Activated T-helper 17 cell treated with anti-CD3 and anti-CD28 coated beads, Interleukin-2, amount 50 U/mL, for 72 hours (primary cell): ENCODE data around the gene CLEC4D. TPM values are rescaled to one million over a fixed set of nuclear protein-coding genes. Genes with fewer than 3 reads are reported as not detected.
"Not testable (repeated sequence)": the region's sequence is repeated elsewhere in the genome, so short reads cannot be mapped to it uniquely, and the experiment has no call there.

Experiments
- ATAC-seq: fragments of 150-1000 bp; cut with Tn5 transposase; replicated peaks from 2 replicates; pipeline ENCODE4 v1.10.0; 2021; ENCODE audit warnings: mild to moderate bottlenecking, moderate library complexity
- H3K27ac Mint-ChIP-seq: one replicate; pipeline ENCODE4 v1.8.0; 2022; ENCODE audit warnings: mixed read lengths
- H3K27me3 Mint-ChIP-seq: one replicate; pipeline ENCODE4 v1.8.0; 2022; ENCODE audit warnings: mixed read lengths
- H3K36me3 Mint-ChIP-seq: one replicate; pipeline ENCODE4 v1.8.0; 2022; ENCODE audit warnings: low read depth, mild to moderate bottlenecking, mixed read lengths
- H3K4me1 Mint-ChIP-seq: one replicate; pipeline ENCODE4 v1.8.0; 2022; ENCODE audit warnings: mixed read lengths
- H3K4me3 Mint-ChIP-seq: one replicate; pipeline ENCODE4 v1.8.0; 2022; ENCODE audit warnings: mild to moderate bottlenecking, mixed read lengths
- H3K9me3 Mint-ChIP-seq: one replicate; pipeline ENCODE4 v1.8.0; 2022; ENCODE audit warnings: mixed read lengths
- total RNA-seq, 2 donors: library from RNA; stranded (reverse); gene quantifications; one replicate each; pipeline ENCODE4 v1.2.3, GENCODE V29; 2022

Gene CLEC4D
- total RNA-seq, 2 donors from 2014 or later: not detected

DNA sequence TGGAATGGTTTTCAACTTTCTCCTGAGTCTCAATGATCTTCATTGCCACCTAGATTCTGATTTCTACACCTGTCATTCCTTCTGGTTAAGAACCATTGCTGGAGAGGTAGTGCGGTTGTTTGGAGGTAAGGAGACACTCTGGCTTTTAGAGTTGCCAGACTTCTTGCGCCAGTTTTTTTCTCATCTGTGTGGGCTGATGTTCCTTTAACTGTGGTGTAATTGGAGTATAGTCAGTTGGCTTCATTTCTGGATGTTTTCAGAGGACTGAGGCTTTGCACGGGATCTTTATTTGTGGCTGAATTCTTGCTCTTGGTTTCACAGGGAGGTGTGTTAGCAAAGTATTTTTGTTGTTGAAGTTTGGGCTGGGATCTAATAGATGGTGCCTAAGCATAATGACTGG lies 5.7 kb upstream of the CLEC4D start:
- Mint-ChIP-seq H3K9me3 (no peaks in the 10 kb centered on the region), H3K36me3 (no peaks in the 10 kb centered on the region), H3K4me1 (no peaks in the 10 kb centered on the region), H3K4me3 (no peak overlapping the region), H3K27me3 (peaks cover 5% of the 10 kb centered on the region), H3K27ac (no peak overlapping the region)
- no peak for ATAC-seq

DNA sequence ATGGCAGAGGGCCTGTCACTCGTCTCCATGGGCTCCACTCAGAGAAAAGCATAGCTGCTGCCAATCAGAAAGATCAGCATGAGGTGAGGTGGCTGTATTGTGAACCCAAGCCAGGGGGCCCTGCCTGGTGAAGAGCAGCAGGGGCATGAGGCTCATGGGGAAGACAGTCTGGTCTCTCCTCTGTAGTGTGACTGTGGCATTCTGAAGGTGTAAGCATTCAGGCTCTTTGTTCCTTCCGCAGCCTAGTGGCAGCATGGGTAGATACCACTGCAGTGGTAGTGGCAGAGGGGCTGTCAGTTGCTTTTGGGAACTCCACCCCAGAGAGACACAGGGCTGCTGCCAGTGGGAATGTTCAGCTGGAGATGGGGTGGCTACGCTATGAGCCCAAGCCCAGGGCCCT lies 5.1 kb upstream of the CLEC4D start:
- H3K4me1 Mint-ChIP-seq: no peaks in the 10 kb centered on the region
- H3K4me3 Mint-ChIP-seq: no peak overlapping the region

GRCh38 chr12:8508910-8509841 lies 4.1 kb upstream of the CLEC4D start:
- H3K27ac Mint-ChIP-seq: no peak overlapping the region
- no peaks in the 10 kb centered on the region for H3K9me3 Mint-ChIP-seq
- no peak for ATAC-seq
- no peaks in the 10 kb centered on the region for H3K36me3 Mint-ChIP-seq
- no peak overlapping the region for H3K4me3 Mint-ChIP-seq
- H3K27me3 Mint-ChIP-seq: peaks cover 10% of the 10 kb centered on the region
- H3K4me1 Mint-ChIP-seq: no peaks in the 10 kb centered on the region

More for the DNA sequence above, 5.1 kb upstream of the CLEC4D start:
- H3K27ac Mint-ChIP-seq: no peak overlapping the region
- H3K36me3 Mint-ChIP-seq: no peaks in the 10 kb centered on the region
- H3K9me3 Mint-ChIP-seq: no peaks in the 10 kb centered on the region
- no peak for ATAC-seq
- peaks cover 5% of the 10 kb centered on the region for H3K27me3 Mint-ChIP-seq

GRCh38 chr12:8517971-8518370 lies 4.7 kb downstream of the CLEC4D start:
- no peak for ATAC-seq
- Mint-ChIP-seq H3K27ac (no peak overlapping the region), H3K4me3 (no peak overlapping the region), H3K4me1 (no peaks in the 10 kb centered on the region), H3K9me3 (no peaks in the 10 kb centered on the region), H3K27me3 (peaks cover 22% of the 10 kb centered on the region), H3K36me3 (no peaks in the 10 kb centered on the region)

- no peak overlapping the region for H3K27ac Mint-ChIP-seq
- ATAC-seq: no peak
- peaks cover 17% of the 10 kb centered on the region for H3K27me3 Mint-ChIP-seq
- no peak overlapping the region for H3K4me3 Mint-ChIP-seq
- no peaks in the 10 kb centered on the region for H3K9me3 Mint-ChIP-seq
- H3K4me1 Mint-ChIP-seq: no peaks in the 10 kb centered on the region
- H3K36me3 Mint-ChIP-seq: no peaks in the 10 kb centered on the region
These were observed 5.9 kb downstream of the CLEC4D start for GRCh38 chr12:8519171-8519570.

GRCh38 chr12:8527250-8528130 lies 14.2 kb downstream of the CLEC4D start:
- Mint-ChIP-seq H3K36me3 (no peaks in the 10 kb centered on the region), H3K27ac (no peak overlapping the region), H3K27me3 (peaks cover 28% of the 10 kb centered on the region), H3K4me3 (no peak overlapping the region), H3K4me1 (no peaks in the 10 kb centered on the region), H3K9me3 (peaks cover 14% of the 10 kb centered on the region)
- ATAC-seq: no peak

- ATAC-seq: no peak
- Mint-ChIP-seq H3K4me3 (no peak overlapping the region), H3K36me3 (no peaks in the 10 kb centered on the region), H3K9me3 (no peaks in the 10 kb centered on the region), H3K4me1 (no peaks in the 10 kb centered on the region), H3K27ac (no peak overlapping the region), H3K27me3 (peaks cover 13% of the 10 kb centered on the region)
These were observed 18.7 kb downstream of the CLEC4D start for GRCh38 chr12:8532045-8532444.

- ATAC-seq, H3K9me3 Mint-ChIP-seq, H3K27ac Mint-ChIP-seq, H3K36me3 Mint-ChIP-seq, H3K4me1 Mint-ChIP-seq, H3K4me3 Mint-ChIP-seq: not testable (repeated sequence)
- peaks cover 30% of the 10 kb centered on the region for H3K27me3 Mint-ChIP-seq
These were observed 24.5 kb downstream of the CLEC4D start for GRCh38 chr12:8537820-8538219.

GRCh38 chr12:8540831-8541230 lies 27.5 kb downstream of the CLEC4D start, which contains the start of gene CLEC4E:
Gene CLEC4E, minus strand, starts transcription at chr12:8540905. Its CDS starts 108 bp downstream, at chr12:8540797.
- H3K4me1 Mint-ChIP-seq, H3K9me3 Mint-ChIP-seq, H3K27ac Mint-ChIP-seq, H3K36me3 Mint-ChIP-seq, ATAC-seq: not testable (repeated sequence)
- Mint-ChIP-seq H3K4me3 (peak within 1 kb of the TSS; percentile 5), H3K27me3 (peaks cover 26% of the 10 kb centered on the region)

DNA sequence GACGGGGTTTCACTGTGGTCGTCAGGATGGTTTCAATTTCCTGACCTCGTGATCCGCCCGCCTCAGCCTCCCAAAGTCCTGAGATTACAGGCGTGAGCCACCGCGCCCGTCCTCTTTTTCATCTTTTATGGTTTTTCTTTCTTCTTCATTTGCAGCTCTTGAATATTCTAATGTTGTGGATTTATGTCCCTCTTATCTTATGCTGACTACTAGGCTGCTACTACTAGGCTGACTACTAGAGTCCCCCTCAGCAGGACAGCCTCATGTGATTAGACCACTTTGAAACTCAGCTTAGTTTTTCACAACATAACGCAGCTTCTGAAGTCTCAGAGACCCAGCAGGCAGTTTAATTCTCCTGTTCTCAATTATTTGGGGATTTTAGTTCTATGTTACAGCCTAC lies 28.3 kb downstream of the CLEC4D start:
- peaks cover 28% of the 10 kb centered on the region for H3K27me3 Mint-ChIP-seq
- no peak overlapping the region for H3K27ac Mint-ChIP-seq
- peak overlapping the region; percentile 5 for H3K4me3 Mint-ChIP-seq
- no peaks in the 10 kb centered on the region for H3K36me3 Mint-ChIP-seq
- peaks cover 5% of the 10 kb centered on the region for H3K4me1 Mint-ChIP-seq
- no peaks in the 10 kb centered on the region for H3K9me3 Mint-ChIP-seq
- ATAC-seq: peak; percentile 61

DNA sequence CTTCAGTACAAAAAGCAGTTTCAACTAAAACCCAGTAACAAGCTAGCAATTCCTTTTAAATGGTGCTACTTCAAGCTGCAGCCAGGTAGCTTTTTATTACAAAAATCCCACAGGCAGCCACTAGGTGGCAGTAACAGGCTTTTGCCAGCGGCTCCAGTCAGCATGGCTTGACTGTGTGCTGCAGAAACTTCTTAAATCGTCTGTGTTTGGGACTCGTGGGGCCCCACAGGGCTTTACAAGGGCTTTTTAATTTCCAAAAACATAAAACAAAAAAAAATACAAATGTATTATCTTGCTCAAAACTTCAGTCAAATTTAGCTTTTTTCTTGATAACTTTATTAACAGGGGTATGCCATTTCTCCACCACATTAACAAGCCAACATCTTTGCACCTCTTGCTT lies 31.0 kb downstream of the CLEC4D start:
- Mint-ChIP-seq H3K9me3 (no peaks in the 10 kb centered on the region), H3K36me3 (no peaks in the 10 kb centered on the region), H3K27me3 (peaks cover 20% of the 10 kb centered on the region), H3K4me1 (peaks cover 5% of the 10 kb centered on the region), H3K27ac (no peak overlapping the region), H3K4me3 (no peak overlapping the region)
- ATAC-seq: peak; percentile 62

DNA sequence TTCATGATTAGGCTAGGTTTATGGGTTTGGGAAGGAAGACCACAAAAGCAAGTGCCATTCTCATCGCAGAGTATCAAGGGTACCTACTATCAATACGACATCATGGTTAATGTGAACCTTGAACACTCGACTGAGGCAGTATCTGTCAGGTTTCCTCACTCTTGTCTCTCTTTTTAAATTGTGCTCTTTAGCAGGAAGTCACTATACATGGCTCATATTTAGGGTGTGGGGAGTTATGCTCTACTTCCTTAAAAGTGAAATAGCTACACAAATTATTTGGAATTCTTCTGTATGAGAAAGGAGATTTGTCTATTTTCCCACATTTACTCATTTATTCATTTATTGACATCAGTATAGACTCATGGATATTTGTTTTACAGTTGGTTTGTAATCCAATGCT lies 33.3 kb downstream of the CLEC4D start:
- Mint-ChIP-seq H3K27ac (no peak overlapping the region), H3K36me3 (no peaks in the 10 kb centered on the region), H3K9me3 (no peaks in the 10 kb centered on the region), H3K4me3 (no peak overlapping the region), H3K4me1 (peaks cover 3% of the 10 kb centered on the region), H3K27me3 (peaks cover 5% of the 10 kb centered on the region)
- no peak for ATAC-seq

- Mint-ChIP-seq H3K27me3 (peaks cover 3% of the 10 kb centered on the region), H3K27ac (no peak overlapping the region), H3K4me3 (no peak overlapping the region), H3K9me3 (no peaks in the 10 kb centered on the region), H3K4me1 (no peaks in the 10 kb centered on the region), H3K36me3 (no peaks in the 10 kb centered on the region)
- ATAC-seq: no peak
These were observed 34.3 kb downstream of the CLEC4D start for GRCh38 chr12:8547645-8548044.

- H3K27ac Mint-ChIP-seq: no peak overlapping the region
- no peak overlapping the region for H3K4me3 Mint-ChIP-seq
- no peaks in the 10 kb centered on the region for H3K9me3 Mint-ChIP-seq
- peaks cover 3% of the 10 kb centered on the region for H3K27me3 Mint-ChIP-seq
- H3K4me1 Mint-ChIP-seq: no peaks in the 10 kb centered on the region
- peak; percentile 43 for ATAC-seq
- H3K36me3 Mint-ChIP-seq: no peaks in the 10 kb centered on the region
These were observed 34.9 kb downstream of the CLEC4D start for GRCh38 chr12:8548192-8548591.
